Activated CD4-positive, alpha-beta T cell treated with anti-CD3 and anti-CD28 coated beads, Interleukin-2, amount 10 ng/mL, durations not matched to agents 7 days and 5 days (primary cell): ENCODE results near the gene FHIT. TPM values are rescaled to one million over a fixed set of nuclear protein-coding genes. Genes with fewer than 3 reads are reported as not detected.

ENCODE experiments used
- CTCF ChIA-PET: fragments of 350-600 bp; sonication (Branson Sonifier 250); formaldehyde crosslinking; loops from one replicate; lab custom pipeline; 2021; ENCODE audit warnings: antibody characterized with exemption; lab: Charles Lee
- POLR2A ChIA-PET: fragments of 350-600 bp; sonication (Branson Sonifier 250); formaldehyde crosslinking; loops from one replicate; lab custom pipeline; 2021; ENCODE audit warnings: antibody characterized with exemption; lab: Charles Lee
- DNase-seq: peaks from one replicate; pipeline ENCODE4 v3.0.0-alpha.2; 2020
- H3K27ac Mint-ChIP-seq: one replicate; pipeline ENCODE4 v1.8.0; 2021; ENCODE audit warnings: mild to moderate bottlenecking, moderate library complexity, mixed read lengths
- H3K27me3 Mint-ChIP-seq: one replicate; pipeline ENCODE4 v1.8.0; 2021; ENCODE audit warnings: mixed read lengths
- H3K36me3 Mint-ChIP-seq: one replicate; pipeline ENCODE4 v1.8.0; 2021; ENCODE audit warnings: low read depth, mixed read lengths
- H3K4me1 Mint-ChIP-seq: one replicate; pipeline ENCODE4 v1.8.0; 2021; ENCODE audit warnings: mixed read lengths
- H3K4me3 Mint-ChIP-seq: one replicate; pipeline ENCODE4 v1.8.0; 2021; ENCODE audit warnings: mild to moderate bottlenecking, moderate library complexity, mixed read lengths
- H3K9me3 Mint-ChIP-seq: one replicate; pipeline ENCODE4 v1.8.0; 2021; ENCODE audit warnings: mixed read lengths
- total RNA-seq, 2 experiments: library from RNA; stranded (reverse); gene quantifications; one replicate each; pipeline ENCODE4 v1.2.3, GENCODE V29; 2021

The FHIT gene
- total RNA-seq, 2 experiments from 2014 or later = 39.4 to 41.2 TPM

DNA sequence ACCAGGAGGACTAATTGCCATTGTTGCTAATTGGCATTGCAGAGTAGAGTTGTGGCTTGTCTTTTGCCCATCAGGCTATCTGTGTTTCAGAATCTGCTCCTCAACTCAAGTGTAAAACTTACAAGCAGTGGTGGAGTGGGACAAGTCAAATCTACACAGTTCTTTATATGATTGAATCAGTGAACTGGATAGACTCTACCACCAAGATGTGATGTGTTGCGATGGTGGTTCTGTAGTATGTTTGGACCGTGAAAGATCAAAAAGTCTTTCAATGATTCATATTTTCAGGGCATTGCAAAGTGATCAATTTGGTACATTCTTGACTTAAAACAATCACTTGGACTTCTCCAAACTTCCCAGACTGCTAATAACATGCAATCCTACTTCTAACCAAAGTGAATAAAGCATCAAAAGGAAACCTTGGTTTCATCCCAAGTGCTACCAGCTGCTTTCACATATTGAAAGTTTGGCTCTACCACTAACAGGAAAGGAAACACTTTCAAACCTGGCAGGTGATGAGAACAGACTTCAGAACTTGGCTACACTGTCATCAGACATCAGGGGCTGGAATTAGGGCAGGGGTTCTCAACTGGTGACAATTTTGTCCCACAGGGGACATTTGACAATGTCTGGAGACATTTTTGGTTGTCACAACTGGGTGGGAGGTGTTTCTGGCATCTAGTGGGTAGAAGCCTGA lies 1356.7 kb downstream of the FHIT start:
- H3K36me3 Mint-ChIP-seq = peaks cover 41% of the 10 kb centered on the region
- CTCF ChIA-PET = no interaction called here
- peak overlapping the region; percentile 37 for H3K27ac Mint-ChIP-seq
- POLR2A ChIA-PET = no interaction called here
- no peak for DNase-seq
- peaks cover 7% of the 10 kb centered on the region for H3K9me3 Mint-ChIP-seq
- H3K4me1 Mint-ChIP-seq = peaks cover 28% of the 10 kb centered on the region
- H3K27me3 Mint-ChIP-seq = no peaks in the 10 kb centered on the region
- H3K4me3 Mint-ChIP-seq = no peak overlapping the region

DNA sequence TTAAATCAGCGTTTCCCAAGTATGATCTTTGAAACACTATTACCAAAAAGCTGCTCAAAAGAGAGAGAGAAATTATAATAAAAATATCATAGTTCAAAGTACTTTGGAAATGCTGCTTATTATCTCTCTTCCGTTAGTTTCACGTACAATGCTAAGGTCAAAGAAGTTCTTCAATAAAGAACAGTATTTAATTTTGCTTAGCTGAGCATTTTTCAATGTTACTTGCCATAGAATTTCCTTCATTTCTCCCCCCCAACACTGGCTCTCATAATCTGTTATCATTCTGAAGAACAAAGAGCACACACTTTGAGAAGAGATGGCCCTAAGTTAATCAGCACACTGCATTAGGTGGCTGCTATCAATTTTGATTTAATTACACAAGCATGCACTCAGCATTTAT lies 1360.6 kb downstream of the FHIT start:
- Mint-ChIP-seq H3K4me3 (no peak overlapping the region), H3K36me3 (peaks cover 43% of the 10 kb centered on the region), H3K27me3 (no peaks in the 10 kb centered on the region), H3K27ac (no peak overlapping the region), H3K4me1 (peaks cover 24% of the 10 kb centered on the region), H3K9me3 (peaks cover 9% of the 10 kb centered on the region)
- ChIA-PET POLR2A (interaction anchor here (0.7 kb wide), 1 partner anchor 1640 kb away, joined by 3 read pairs; no protein-coding TSS in a partner anchor), CTCF (no interaction called here)
- no peak for DNase-seq

DNA sequence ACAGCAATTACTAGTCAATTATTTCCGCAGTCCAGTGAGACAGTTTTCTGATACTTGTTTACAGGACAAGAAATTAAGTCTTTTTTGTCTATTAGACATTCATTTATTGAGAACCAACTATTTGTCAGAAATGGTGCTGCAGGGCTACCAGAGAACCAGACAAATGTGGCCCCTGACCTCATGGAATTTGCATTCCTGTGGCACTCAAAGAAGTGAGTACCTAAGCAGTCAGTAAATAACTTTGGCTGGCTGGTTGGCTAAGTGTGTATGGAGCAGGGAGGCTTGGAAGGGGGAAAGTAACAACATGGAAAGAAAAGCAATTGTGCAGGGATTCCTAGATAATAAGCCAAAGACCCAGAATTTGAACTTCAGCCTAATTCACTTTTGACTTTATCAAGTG lies 1364.5 kb downstream of the FHIT start:
- DNase-seq = no peak
- Mint-ChIP-seq H3K27ac (no peak overlapping the region), H3K9me3 (peaks cover 8% of the 10 kb centered on the region), H3K4me1 (peaks cover 24% of the 10 kb centered on the region), H3K27me3 (no peaks in the 10 kb centered on the region), H3K4me3 (no peak overlapping the region), H3K36me3 (peaks cover 54% of the 10 kb centered on the region)
- CTCF ChIA-PET = no interaction called here
- POLR2A ChIA-PET = no interaction called here

- POLR2A ChIA-PET = no interaction called here
- Mint-ChIP-seq H3K4me3 (no peak overlapping the region), H3K27ac (peak overlapping the region; percentile 75), H3K36me3 (peaks cover 50% of the 10 kb centered on the region), H3K27me3 (no peaks in the 10 kb centered on the region), H3K9me3 (peaks cover 10% of the 10 kb centered on the region), H3K4me1 (peaks cover 27% of the 10 kb centered on the region)
- CTCF ChIA-PET = interaction anchor here (0.7 to 1.7 kb wide), 2 partner anchors 28 to 159 kb away, joined by 3 to 6 read pairs; no protein-coding TSS in a partner anchor
- no peak for DNase-seq
These were observed 1365.3 kb downstream of the FHIT start for GRCh38 chr3:59885899-59886400.

GRCh38 chr3:59885101-59885500 lies 1366.2 kb downstream of the FHIT start:
- H3K27ac Mint-ChIP-seq = peak overlapping the region; percentile 75
- peaks cover 31% of the 10 kb centered on the region for H3K4me1 Mint-ChIP-seq
- CTCF ChIA-PET = interaction anchor here (0.7 to 1.7 kb wide), 3 partner anchors 27 to 403 kb away, joined by 3 to 6 read pairs (median 3); no protein-coding TSS in a partner anchor
- POLR2A ChIA-PET = no interaction called here
- peaks cover 51% of the 10 kb centered on the region for H3K36me3 Mint-ChIP-seq
- H3K9me3 Mint-ChIP-seq = peaks cover 11% of the 10 kb centered on the region
- no peak overlapping the region for H3K4me3 Mint-ChIP-seq
- H3K27me3 Mint-ChIP-seq = no peaks in the 10 kb centered on the region
- no peak for DNase-seq

GRCh38 chr3:59884409-59884808 lies 1366.8 kb downstream of the FHIT start:
- DNase-seq = no peak
- ChIA-PET CTCF (interaction anchor here (1.7 kb wide), 1 partner anchor 27 kb away, joined by 6 read pairs; no protein-coding TSS in a partner anchor), POLR2A (interaction anchor here (0.6 kb wide), 1 partner anchor 530 kb away, joined by 3 read pairs; no protein-coding TSS in a partner anchor)
- H3K4me1 Mint-ChIP-seq = peaks cover 32% of the 10 kb centered on the region
- peaks cover 11% of the 10 kb centered on the region for H3K9me3 Mint-ChIP-seq
- H3K27ac Mint-ChIP-seq = no peak overlapping the region
- H3K4me3 Mint-ChIP-seq = no peak overlapping the region
- H3K36me3 Mint-ChIP-seq = peaks cover 50% of the 10 kb centered on the region
- no peaks in the 10 kb centered on the region for H3K27me3 Mint-ChIP-seq

- no peak overlapping the region for H3K4me3 Mint-ChIP-seq
- ChIA-PET POLR2A (no interaction called here), CTCF (no interaction called here)
- peaks cover 42% of the 10 kb centered on the region for H3K4me1 Mint-ChIP-seq
- H3K9me3 Mint-ChIP-seq = peaks cover 9% of the 10 kb centered on the region
- no peak overlapping the region for H3K27ac Mint-ChIP-seq
- DNase-seq = no peak
- peaks cover 49% of the 10 kb centered on the region for H3K36me3 Mint-ChIP-seq
- H3K27me3 Mint-ChIP-seq = no peaks in the 10 kb centered on the region
These were observed 1368.5 kb downstream of the FHIT start for GRCh38 chr3:59882746-59883145.

- no peak overlapping the region for H3K27ac Mint-ChIP-seq
- CTCF ChIA-PET = no interaction called here
- H3K4me1 Mint-ChIP-seq = peaks cover 32% of the 10 kb centered on the region
- peaks cover 9% of the 10 kb centered on the region for H3K9me3 Mint-ChIP-seq
- no peak for DNase-seq
- no peaks in the 10 kb centered on the region for H3K27me3 Mint-ChIP-seq
- H3K36me3 Mint-ChIP-seq = peaks cover 45% of the 10 kb centered on the region
- POLR2A ChIA-PET = no interaction called here
- no peak overlapping the region for H3K4me3 Mint-ChIP-seq
These were observed 1370.5 kb downstream of the FHIT start for GRCh38 chr3:59880717-59881116.

DNA sequence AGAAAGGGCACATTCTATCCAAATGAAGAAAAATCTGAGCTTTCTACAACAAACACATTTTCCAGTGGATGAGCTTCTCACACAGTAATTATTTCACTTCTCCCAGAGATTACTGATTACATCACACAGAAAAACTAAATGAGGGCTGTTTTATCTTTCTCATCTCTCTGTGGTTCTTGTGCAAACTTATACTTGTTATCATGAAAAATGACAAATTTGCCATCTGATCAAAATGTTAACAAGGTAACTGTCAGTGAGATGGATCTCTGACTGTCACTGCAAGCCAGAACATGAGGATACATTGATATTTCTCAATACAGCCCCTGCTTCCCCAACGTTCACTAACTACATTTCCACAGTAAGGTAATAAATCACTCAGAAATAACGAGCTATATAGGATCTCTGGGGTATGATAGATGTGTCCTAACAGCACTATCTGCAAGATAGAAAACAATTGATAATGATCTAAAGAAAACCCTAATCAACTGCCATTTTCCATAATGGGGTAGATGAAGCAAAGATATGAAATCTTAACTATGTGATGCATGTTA lies 1372.1 kb downstream of the FHIT start:
- H3K4me1 Mint-ChIP-seq = peaks cover 18% of the 10 kb centered on the region
- CTCF ChIA-PET = interaction anchor here (0.6 kb wide), 3 partner anchors 180 to 648 kb away, joined by 3 read pairs; no protein-coding TSS in a partner anchor
- POLR2A ChIA-PET = no interaction called here
- H3K9me3 Mint-ChIP-seq = peaks cover 4% of the 10 kb centered on the region
- H3K27me3 Mint-ChIP-seq = no peaks in the 10 kb centered on the region
- H3K27ac Mint-ChIP-seq = no peak overlapping the region
- H3K4me3 Mint-ChIP-seq = no peak overlapping the region
- no peak for DNase-seq
- H3K36me3 Mint-ChIP-seq = peaks cover 45% of the 10 kb centered on the region

DNA sequence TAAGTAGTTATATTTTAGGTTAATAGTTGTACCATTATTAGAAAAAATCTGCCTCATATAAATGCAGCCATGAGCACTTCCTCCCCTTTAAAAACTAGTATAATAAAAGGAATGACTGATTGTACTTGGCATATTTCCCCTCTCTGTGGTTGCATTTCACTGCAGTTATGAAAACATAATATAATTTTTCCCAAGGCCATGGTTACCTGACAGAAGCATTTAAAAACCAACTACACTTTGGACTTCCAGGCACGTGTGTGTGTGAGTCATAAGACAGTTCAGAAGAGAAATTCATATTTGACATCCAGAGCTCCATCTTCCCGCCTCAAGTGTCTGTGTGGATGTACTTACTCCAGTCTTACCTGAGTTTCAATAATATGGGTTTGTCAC lies 1373.2 kb downstream of the FHIT start:
- Mint-ChIP-seq H3K4me3 (no peak overlapping the region), H3K27me3 (no peaks in the 10 kb centered on the region), H3K27ac (no peak overlapping the region), H3K36me3 (peaks cover 49% of the 10 kb centered on the region), H3K4me1 (peaks cover 24% of the 10 kb centered on the region), H3K9me3 (peaks cover 12% of the 10 kb centered on the region)
- ChIA-PET POLR2A (no interaction called here), CTCF (no interaction called here)
- no peak for DNase-seq

DNA sequence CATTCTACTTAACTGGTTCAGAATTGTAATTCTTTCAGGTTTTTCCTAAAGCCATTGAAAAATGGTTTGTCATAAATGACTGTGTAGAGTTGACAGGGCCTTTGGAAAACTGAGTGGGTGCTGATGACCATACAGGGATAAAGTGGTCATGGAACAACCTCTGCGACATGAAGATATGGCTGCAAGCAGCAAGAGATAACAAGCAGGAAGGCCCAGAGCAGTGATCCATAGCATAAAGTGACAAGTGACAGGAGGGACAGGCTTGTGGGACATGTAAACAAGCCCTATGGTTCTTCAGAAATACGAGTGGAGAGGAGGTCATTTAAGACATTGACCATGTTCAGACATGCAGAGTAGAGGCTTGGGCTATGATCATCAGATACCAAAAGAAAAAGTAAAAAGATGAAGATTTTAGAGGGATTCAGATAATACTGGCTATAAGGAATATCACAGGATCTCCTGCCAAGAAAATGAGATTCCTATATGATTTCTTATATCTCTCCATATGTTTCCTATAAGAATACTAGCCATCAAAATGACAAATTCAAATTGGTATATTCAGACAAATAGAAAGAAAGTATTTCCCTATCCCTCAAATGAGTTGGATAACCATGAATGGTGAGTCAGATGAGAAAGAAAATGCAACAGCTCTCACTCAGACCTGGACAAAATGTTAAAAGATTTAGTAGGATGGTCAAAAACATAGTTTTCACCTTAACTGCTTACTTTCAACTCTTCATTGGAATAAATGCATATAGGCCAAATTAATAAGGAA lies 1373.8 kb downstream of the FHIT start:
- ChIA-PET CTCF (no interaction called here), POLR2A (no interaction called here)
- peaks cover 26% of the 10 kb centered on the region for H3K4me1 Mint-ChIP-seq
- H3K4me3 Mint-ChIP-seq = no peak overlapping the region
- H3K9me3 Mint-ChIP-seq = peaks cover 14% of the 10 kb centered on the region
- no peak for DNase-seq
- H3K36me3 Mint-ChIP-seq = peaks cover 50% of the 10 kb centered on the region
- H3K27ac Mint-ChIP-seq = no peak overlapping the region
- H3K27me3 Mint-ChIP-seq = no peaks in the 10 kb centered on the region

GRCh38 chr3:59876533-59877062 lies 1374.7 kb downstream of the FHIT start:
- ChIA-PET POLR2A (no interaction called here), CTCF (no interaction called here)
- Mint-ChIP-seq H3K9me3 (peaks cover 19% of the 10 kb centered on the region), H3K4me1 (peaks cover 32% of the 10 kb centered on the region), H3K4me3 (no peak overlapping the region), H3K27me3 (no peaks in the 10 kb centered on the region), H3K27ac (no peak overlapping the region), H3K36me3 (peaks cover 56% of the 10 kb centered on the region)
- no peak for DNase-seq
